ENCODE data around the gene HK1. TPM values are rescaled to one million over a fixed set of nuclear protein-coding genes. Genes with fewer than 3 reads are reported as not detected.

HK1 gene
- total and polyA plus RNA-seq, 2 of the 4 experiments (the other 2 are of a cell fraction): 53.7 to 90.5 TPM

GRCh38 chr10:69345890-69346474 lies 67.7 kb downstream of the HK1 start:
- 100% methylated on average over 1 of the region's 8 CpGs; no CpG with 5 or more reads in 1 of the 2 experiments for WGBS, 2 experiments (ENCODE audit: extremely low coverage in 2 of 2, insufficient read length in 1 of 2)
- ATAC-seq (ENCODE audit: low read depth) (no peak), DNase-seq (no peak)
- Histone ChIP-seq H3K18ac (ENCODE audit: low read depth, low read length) (no peak overlapping the region), H2AFZ (replicated peaks; ENCODE audit: low read length, poor library complexity) (no peak overlapping the region), H3K36me3 (ENCODE audit: control insufficient read depth, insufficient read depth, low read length) (peaks cover 20% of the 10 kb centered on the region), H3K9me3 (ENCODE audit: control insufficient read depth, insufficient read depth, low read length) (no peaks in the 10 kb centered on the region), H3K14ac (replicated peaks; ENCODE audit: low read depth, low read length) (no peak overlapping the region), H3K27me3 (ENCODE audit: control insufficient read depth, insufficient read depth, low read length) (no peaks in the 10 kb centered on the region), H2BK20ac (ENCODE audit: low read depth, low read length) (no peak overlapping the region), H3K4ac (ENCODE audit: low read depth, low read length) (no peak overlapping the region), H3K56ac (ENCODE audit: extremely low read depth, insufficient read depth, low read length) (no peak overlapping the region), H3K4me1 (ENCODE audit: control insufficient read depth, insufficient read depth, low read length) (peaks cover 9% of the 10 kb centered on the region), H2BK5ac (ENCODE audit: low read depth, low read length, poor library complexity, severe bottlenecking) (no peak overlapping the region), H2AK5ac (ENCODE audit: low read depth, low read length) (no peak overlapping the region), H4K5ac (ENCODE audit: low read depth, low read length) (no peak overlapping the region), H3K4me2 (ENCODE audit: low read depth, low read length) (no peak overlapping the region), H3K9me1 (ENCODE audit: insufficient read depth, low read length) (peaks cover 28% of the 10 kb centered on the region), H4K8ac (ENCODE audit: low read depth in 2 of 2, low read length in 2 of 2) (no peak overlapping the region), H2BK15ac (ENCODE audit: low read depth, low read length) (no peak overlapping the region), H2AK9ac (replicated peaks; ENCODE audit: low read depth, low read length, poor library complexity) (no peak overlapping the region), H4K91ac (ENCODE audit: insufficient read depth, low read depth, low read length) (no peak overlapping the region), H3K79me1 (ENCODE audit: low read depth in 1 of 2, low read length in 2 of 2) (peaks cover 35 to 87% of the 10 kb centered on the region in 2 experiments), H3K23ac (ENCODE audit: low read depth, low read length) (no peak overlapping the region), H3K9ac (ENCODE audit: low read depth, low read length) (no peak overlapping the region), H4K20me1 (ENCODE audit: insufficient read depth, low read length) (peaks cover 30% of the 10 kb centered on the region), H3K4me3 (ENCODE audit: insufficient read depth, low read depth, low read length) (no peak overlapping the region), H3K27ac (ENCODE audit: insufficient read depth, low read length) (no peak overlapping the region), H2BK120ac (ENCODE audit: low read depth, low read length) (no peak overlapping the region)
- in situ Hi-C loops (cut with MboI; ENCODE audit: low sequenced_read_pairs) (no loop called here), intact Hi-C loops (cut with micrococcal nuclease) (no loop called here), dilution Hi-C loops (cut with HindIII; ENCODE audit: low sequenced_read_pairs, unreplicated experiment) (no loop called here)
- POLR2A ChIA-PET (ENCODE audit: unreplicated experiment): no interaction called here
- TF ChIP-seq RAD21 (IDR thresholded peaks at IDR 0.05; ENCODE audit: low read length): no peak
- no peak for TF ChIP-seq CEBPB (IDR thresholded peaks at IDR 0.05; ENCODE audit: low read depth, low read length)
- TF ChIP-seq MXI1 (IDR thresholded peaks at IDR 0.05; ENCODE audit: borderline replicate concordance, low read depth, low read length): no peak
- TF ChIP-seq CTCF (conservative IDR thresholded peaks at IDR 0.05; ENCODE audit: low read depth, low read length): no peak
- no peak for TF ChIP-seq MAZ (IDR thresholded peaks at IDR 0.05; ENCODE audit: borderline replicate concordance, low read depth, low read length)
- no peak for TF ChIP-seq ELK1 (IDR thresholded peaks at IDR 0.05; ENCODE audit: borderline replicate concordance, low read depth, low read length)
- no peak for TF ChIP-seq CHD1 (IDR thresholded peaks at IDR 0.05; ENCODE audit: low read depth, low read length)
- no peak for TF ChIP-seq POLR2A (IDR thresholded peaks at IDR 0.05; ENCODE audit: low read depth, low read length)
- TF ChIP-seq FOS (IDR thresholded peaks at IDR 0.05; ENCODE audit: low read depth, low read length): no peak
- TF ChIP-seq SMC3 (IDR thresholded peaks at IDR 0.05; ENCODE audit: low read depth, low read length): no peak
- TF ChIP-seq MAFK (IDR thresholded peaks at IDR 0.05; ENCODE audit: low read depth, low read length): no peak
- TF ChIP-seq RCOR1 (IDR thresholded peaks at IDR 0.05; ENCODE audit: insufficient replicate concordance, low read length): no peak
- TF ChIP-seq BHLHE40 (IDR thresholded peaks at IDR 0.05; ENCODE audit: low read depth, low read length): no peak
- no peak for TF ChIP-seq RFX5 (IDR thresholded peaks at IDR 0.05; ENCODE audit: low read depth, low read length)
- TF ChIP-seq, protein P1, sequence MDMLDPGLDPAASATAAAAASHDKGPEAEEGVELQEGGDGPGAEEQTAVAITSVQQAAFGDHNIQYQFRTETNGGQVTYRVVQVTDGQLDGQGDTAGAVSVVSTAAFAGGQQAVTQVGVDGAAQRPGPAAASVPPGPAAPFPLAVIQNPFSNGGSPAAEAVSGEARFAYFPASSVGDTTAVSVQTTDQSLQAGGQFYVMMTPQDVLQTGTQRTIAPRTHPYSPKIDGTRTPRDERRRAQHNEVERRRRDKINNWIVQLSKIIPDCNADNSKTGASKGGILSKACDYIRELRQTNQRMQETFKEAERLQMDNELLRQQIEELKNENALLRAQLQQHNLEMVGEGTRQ (IDR thresholded peaks at IDR 0.05; ENCODE audit: low read depth, low read length): no peak
- TF ChIP-seq NFE2L2 (IDR thresholded peaks at IDR 0.05; ENCODE audit: low read depth, low read length): no peak
- CTCF ChIA-PET: no interaction called here
- BruUV-seq (replicated peaks): no TSS peak
